Measurements from ENCODE around the gene BAIAP2L1. TPM values are rescaled to one million over a fixed set of nuclear protein-coding genes. Genes with fewer than 3 reads are reported as not detected.
A peak's percentile ranks its signal among the peaks of the same experiment; 100 is the strongest.

Gene BAIAP2L1
- total RNA-seq, 4 donors from 2014 or later: 39.8 to 59.8 (median 53.3) TPM

DNA sequence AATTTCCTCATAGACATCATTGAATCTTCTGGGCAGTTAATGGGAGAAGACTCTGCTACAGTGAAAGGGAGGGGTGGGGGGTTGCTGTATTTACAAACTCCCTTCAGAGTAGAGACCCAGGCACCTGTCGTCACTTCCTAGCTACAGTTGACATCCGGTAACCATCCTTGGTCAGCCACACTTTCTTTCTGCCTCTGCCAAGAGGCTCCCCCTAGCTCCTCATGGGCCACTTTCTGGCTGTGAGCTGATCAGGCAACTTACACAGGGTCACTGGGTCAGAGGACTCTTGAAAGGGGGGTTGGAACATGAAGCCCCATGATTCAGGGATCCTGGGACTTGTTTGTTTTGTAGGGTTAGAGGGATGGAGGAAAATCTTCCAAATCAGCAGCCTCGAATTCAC lies 150.1 kb downstream of the BAIAP2L1 start:
- H3K9me3 ChIP-seq: no peaks in the 10 kb centered on the region
- intact Hi-C loops (cut with DNase I; ENCODE audit: low total_unique reads) (no loop called here), in situ Hi-C loops (cut with MboI; ENCODE audit: low pct_ligation_motif_present in 1 of 4, low pct_unique_long_range_greater_than_20kb in 1 of 4, low sequenced_read_pairs in 3 of 4) (no loop called here)
- H3K27me3 ChIP-seq: no peaks in the 10 kb centered on the region
- TF ChIP-seq, protein P1, sequence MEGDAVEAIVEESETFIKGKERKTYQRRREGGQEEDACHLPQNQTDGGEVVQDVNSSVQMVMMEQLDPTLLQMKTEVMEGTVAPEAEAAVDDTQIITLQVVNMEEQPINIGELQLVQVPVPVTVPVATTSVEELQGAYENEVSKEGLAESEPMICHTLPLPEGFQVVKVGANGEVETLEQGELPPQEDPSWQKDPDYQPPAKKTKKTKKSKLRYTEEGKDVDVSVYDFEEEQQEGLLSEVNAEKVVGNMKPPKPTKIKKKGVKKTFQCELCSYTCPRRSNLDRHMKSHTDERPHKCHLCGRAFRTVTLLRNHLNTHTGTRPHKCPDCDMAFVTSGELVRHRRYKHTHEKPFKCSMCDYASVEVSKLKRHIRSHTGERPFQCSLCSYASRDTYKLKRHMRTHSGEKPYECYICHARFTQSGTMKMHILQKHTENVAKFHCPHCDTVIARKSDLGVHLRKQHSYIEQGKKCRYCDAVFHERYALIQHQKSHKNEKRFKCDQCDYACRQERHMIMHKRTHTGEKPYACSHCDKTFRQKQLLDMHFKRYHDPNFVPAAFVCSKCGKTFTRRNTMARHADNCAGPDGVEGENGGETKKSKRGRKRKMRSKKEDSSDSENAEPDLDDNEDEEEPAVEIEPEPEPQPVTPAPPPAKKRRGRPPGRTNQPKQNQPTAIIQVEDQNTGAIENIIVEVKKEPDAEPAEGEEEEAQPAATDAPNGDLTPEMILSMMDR (IDR thresholded peaks at IDR 0.05): no peak
- TF ChIP-seq POLR2A (IDR thresholded peaks at IDR 0.05) (no peak), EP300 (IDR thresholded peaks at IDR 0.05; ENCODE audit: low read depth) (no peak), POLR2AphosphoS5 (IDR thresholded peaks at IDR 0.05) (no peak)
- H3K4me1 ChIP-seq: peaks cover 6 to 40% (median 25%) of the 10 kb centered on the region in 4 donors
- H3K27ac ChIP-seq: peak overlapping the region; percentile 82 to 95 (median 93)
- 42% methylated on average over 3 of the region's 3 CpGs; no CpG with 5 or more reads in 1 of the 2 donors for WGBS, 2 donors (ENCODE audit: low coverage in 1 of 2)
- H3K36me3 ChIP-seq: no peaks in the 10 kb centered on the region
- DNase-seq: peak; percentile 25
- peak overlapping the region in 3 of 4 donors; percentile 65 to 76 (median 65) for H3K4me3 ChIP-seq

DNA sequence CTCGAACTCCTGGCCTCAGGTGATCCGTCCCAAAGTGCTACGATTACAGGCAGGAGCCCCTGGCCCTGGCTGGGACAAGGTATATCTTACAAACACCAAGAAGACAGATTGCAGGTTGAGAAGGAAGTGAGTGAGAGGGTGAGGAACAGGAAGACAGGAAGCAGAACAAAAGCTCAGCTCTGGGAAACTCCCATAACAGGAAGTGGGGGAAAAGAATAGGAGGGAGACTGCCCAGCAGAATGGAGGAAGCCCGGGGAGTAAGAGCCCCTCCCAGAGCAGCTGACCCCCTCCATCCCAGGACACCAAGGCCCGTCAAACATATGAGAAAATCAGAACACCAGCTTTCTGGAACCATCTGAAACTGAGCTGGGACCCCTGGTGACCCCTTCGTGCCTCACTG lies 151.8 kb downstream of the BAIAP2L1 start:
- TF ChIP-seq POLR2AphosphoS5 (IDR thresholded peaks at IDR 0.05) (no peak), POLR2A (IDR thresholded peaks at IDR 0.05) (no peak), EP300 (IDR thresholded peaks at IDR 0.05; ENCODE audit: low read depth) (no peak)
- TF ChIP-seq, protein P1 (IDR thresholded peaks at IDR 0.05): no peak
- no peak overlapping the region for H3K4me3 ChIP-seq
- in situ Hi-C loops (cut with MboI; ENCODE audit: low pct_ligation_motif_present in 1 of 4, low pct_unique_long_range_greater_than_20kb in 1 of 4, low sequenced_read_pairs in 3 of 4) (no loop called here), intact Hi-C loops (cut with DNase I; ENCODE audit: low total_unique reads) (no loop called here)
- 81 to 82% methylated on average over 4 to 5 of the region's 6 CpGs for WGBS, 2 donors (ENCODE audit: low coverage in 1 of 2)
- DNase-seq: no peak
- no peaks in the 10 kb centered on the region for H3K9me3 ChIP-seq
- peak overlapping the region in 3 of 4 donors; percentile 20 to 44 (median 22) for H3K27ac ChIP-seq
- no peaks in the 10 kb centered on the region for H3K36me3 ChIP-seq
- H3K4me1 ChIP-seq: peaks cover 6 to 40% (median 25%) of the 10 kb centered on the region in 4 donors
- H3K27me3 ChIP-seq: no peaks in the 10 kb centered on the region

DNA sequence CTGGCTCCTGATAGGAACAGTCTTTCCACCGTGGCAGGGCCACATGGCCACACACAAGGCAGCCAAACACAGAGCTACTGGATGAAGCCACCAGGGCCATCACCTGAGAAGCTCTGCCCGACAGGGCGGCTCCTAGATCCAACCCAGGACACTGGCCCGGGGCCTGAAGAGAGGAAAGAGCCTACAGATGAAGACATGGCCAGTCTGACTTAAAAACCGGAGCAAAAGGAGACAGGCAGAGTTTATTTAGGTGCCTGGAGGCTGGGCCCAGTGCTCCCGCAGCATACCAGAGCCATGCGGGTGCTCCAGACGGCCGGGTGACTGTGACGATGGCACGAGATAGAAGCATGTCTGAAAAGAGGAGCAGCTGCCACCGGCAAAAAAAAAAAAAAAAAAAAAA lies 152.7 kb downstream of the BAIAP2L1 start:
- H3K4me3 ChIP-seq: no peak overlapping the region
- TF ChIP-seq POLR2A (IDR thresholded peaks at IDR 0.05) (no peak), EP300 (IDR thresholded peaks at IDR 0.05; ENCODE audit: low read depth) (no peak)
- intact Hi-C loops (cut with DNase I; ENCODE audit: low total_unique reads) (no loop called here), in situ Hi-C loops (cut with MboI; ENCODE audit: low pct_ligation_motif_present in 1 of 4, low pct_unique_long_range_greater_than_20kb in 1 of 4, low sequenced_read_pairs in 3 of 4) (no loop called here)
- 92% methylated on average over 12 of the region's 12 CpGs; no CpG with 5 or more reads in 1 of the 2 donors for WGBS, 2 donors (ENCODE audit: low coverage in 1 of 2)
- no peaks in the 10 kb centered on the region for H3K36me3 ChIP-seq
- peaks cover 5 to 36% (median 21%) of the 10 kb centered on the region in 4 donors for H3K4me1 ChIP-seq
- DNase-seq: no peak
- no peaks in the 10 kb centered on the region for H3K9me3 ChIP-seq
- no peaks in the 10 kb centered on the region for H3K27me3 ChIP-seq
- H3K27ac ChIP-seq: no peak overlapping the region

DNA sequence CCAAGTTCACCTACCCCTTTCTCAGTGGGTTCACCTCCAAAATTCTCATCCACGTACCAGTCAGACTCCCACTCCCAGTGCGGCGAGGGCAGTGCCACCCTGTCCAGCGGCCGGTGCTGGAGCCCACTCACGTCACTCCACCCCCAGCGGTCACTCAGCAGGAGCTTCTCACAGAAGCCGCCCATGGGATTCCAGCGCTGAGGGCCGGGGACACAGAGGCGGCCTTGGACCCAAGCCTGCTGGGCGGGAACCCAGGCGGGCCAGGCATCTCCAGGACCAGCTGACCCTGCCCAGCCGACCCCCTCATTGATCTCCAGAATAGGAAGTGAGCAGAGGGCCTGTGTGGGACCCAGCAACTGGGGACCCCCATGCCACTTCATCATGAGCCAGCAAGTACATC lies 156.0 kb downstream of the BAIAP2L1 start:
- no peak for DNase-seq
- in situ Hi-C loops (cut with MboI; ENCODE audit: low pct_ligation_motif_present in 1 of 4, low pct_unique_long_range_greater_than_20kb in 1 of 4, low sequenced_read_pairs in 3 of 4): no loop called here
- no peaks in the 10 kb centered on the region for H3K36me3 ChIP-seq
- H3K27ac ChIP-seq: no peak overlapping the region
- TF ChIP-seq POLR2AphosphoS5 (IDR thresholded peaks at IDR 0.05) (no peak), POLR2A (IDR thresholded peaks at IDR 0.05) (no peak)
- H3K9me3 ChIP-seq: no peaks in the 10 kb centered on the region
- no peak overlapping the region for H3K4me3 ChIP-seq
- intact Hi-C loops (cut with DNase I; ENCODE audit: low total_unique reads): no loop called here
- 96 to 100% methylated on average over 1 to 14 of the region's 14 CpGs for WGBS, 2 donors (ENCODE audit: low coverage in 1 of 2)
- no peaks in the 10 kb centered on the region for H3K27me3 ChIP-seq
- peaks cover 0 to 13% (median 1%) of the 10 kb centered on the region in 4 donors for H3K4me1 ChIP-seq

DNA sequence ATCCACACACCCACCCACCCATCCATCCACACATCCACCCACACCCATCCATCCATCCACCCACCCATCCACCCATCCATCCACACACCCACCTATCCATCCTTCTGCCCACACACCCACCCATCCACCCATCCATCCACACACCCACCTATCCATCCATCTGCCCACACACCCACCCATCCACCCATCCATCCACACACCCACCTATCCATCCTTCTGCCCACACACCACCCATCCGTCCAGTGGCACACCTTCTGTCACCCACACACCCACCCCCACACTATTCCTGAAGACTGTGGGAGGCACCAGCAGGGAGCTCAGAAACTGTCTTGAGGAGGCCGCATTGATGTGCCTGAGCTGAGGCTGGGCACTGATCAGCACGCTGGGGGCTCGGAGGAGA lies 158.0 kb downstream of the BAIAP2L1 start:
- TF ChIP-seq POLR2AphosphoS5 (IDR thresholded peaks at IDR 0.05) (no peak), POLR2A (IDR thresholded peaks at IDR 0.05) (no peak), EP300 (IDR thresholded peaks at IDR 0.05; ENCODE audit: low read depth) (no peak)
- TF ChIP-seq, protein P1 (IDR thresholded peaks at IDR 0.05): no peak

More for the DNA sequence above, 158.0 kb downstream of the BAIAP2L1 start:
- H3K27me3 ChIP-seq: no peaks in the 10 kb centered on the region
- no peaks in the 10 kb centered on the region for H3K36me3 ChIP-seq
- H3K4me1 ChIP-seq: no peaks in the 10 kb centered on the region
- H3K27ac ChIP-seq: no peak overlapping the region
- in situ Hi-C loops (cut with MboI; ENCODE audit: low pct_ligation_motif_present in 1 of 4, low pct_unique_long_range_greater_than_20kb in 1 of 4, low sequenced_read_pairs in 3 of 4) (no loop called here), intact Hi-C loops (cut with DNase I; ENCODE audit: low total_unique reads) (no loop called here)
- no peaks in the 10 kb centered on the region for H3K9me3 ChIP-seq
- H3K4me3 ChIP-seq: no peak overlapping the region
- 87 to 100% methylated on average over 3 to 4 of the region's 4 CpGs for WGBS, 2 donors (ENCODE audit: low coverage in 1 of 2)
- DNase-seq: no peak

All from transverse colon (tissue), 4 donors.